ENCODE results near the gene FMNL2.
A peak's percentile ranks its signal among the peaks of the same experiment; 100 is the strongest.

FMNL2 gene

GRCh38 chr2:152613235-152613634 lies 278.3 kb downstream of the FMNL2 start:
- DNase-seq (ENCODE audit: low read depth in 2 of 2): no peak

GRCh38 chr2:152615177-152615576 lies 280.2 kb downstream of the FMNL2 start:
- no peak for DNase-seq (ENCODE audit: low read depth in 2 of 2)

- DNase-seq (ENCODE audit: low read depth in 2 of 2): no peak
Observed at GRCh38 chr2:152617456-152618192, 282.6 kb downstream of the FMNL2 start.

GRCh38 chr2:152618193-152618564 lies 283.2 kb downstream of the FMNL2 start:
- DNase-seq (ENCODE audit: low read depth in 2 of 2): no peak

DNA sequence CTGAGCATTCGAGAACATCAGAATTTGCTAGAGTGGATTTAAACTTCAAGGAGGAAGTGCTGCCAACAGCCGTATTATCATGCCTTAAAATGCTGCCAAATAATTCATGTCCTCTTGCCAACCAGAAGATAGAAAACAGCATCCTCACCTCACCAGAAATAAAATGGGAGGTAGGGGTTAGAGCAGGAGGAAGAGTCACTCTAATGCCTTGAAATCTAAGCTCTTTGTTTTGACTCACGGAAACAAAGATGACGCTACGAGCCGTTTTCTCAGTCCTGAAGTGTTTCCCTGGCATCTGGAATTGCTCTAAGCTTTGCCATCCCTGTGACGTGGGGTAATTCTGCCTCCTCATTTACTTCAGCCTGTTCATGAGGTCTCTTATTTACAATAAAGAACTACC lies 285.2 kb downstream of the FMNL2 start:
- DNase-seq (ENCODE audit: low read depth in 2 of 2): no peak

DNA sequence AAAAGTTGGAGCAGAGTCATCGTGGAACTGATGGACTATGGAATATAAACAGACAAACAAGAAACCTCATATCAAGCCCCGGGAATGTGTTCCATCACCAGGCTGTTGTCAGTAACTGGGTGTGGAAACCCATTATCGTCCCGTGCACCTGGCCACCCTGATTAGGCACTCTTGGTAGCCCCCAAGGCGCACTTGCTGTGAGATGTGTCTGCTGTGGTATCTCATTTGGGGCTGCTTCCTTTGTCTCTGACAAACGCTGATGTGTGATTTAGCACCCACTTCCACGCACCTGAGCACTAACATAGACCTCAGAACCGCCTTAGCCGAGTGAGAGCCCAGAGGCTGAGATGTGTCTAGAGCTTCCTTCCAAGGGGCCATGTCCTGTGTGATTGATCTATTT lies 286.0 kb downstream of the FMNL2 start:
- DNase-seq (ENCODE audit: low read depth in 2 of 2): no peak

DNA sequence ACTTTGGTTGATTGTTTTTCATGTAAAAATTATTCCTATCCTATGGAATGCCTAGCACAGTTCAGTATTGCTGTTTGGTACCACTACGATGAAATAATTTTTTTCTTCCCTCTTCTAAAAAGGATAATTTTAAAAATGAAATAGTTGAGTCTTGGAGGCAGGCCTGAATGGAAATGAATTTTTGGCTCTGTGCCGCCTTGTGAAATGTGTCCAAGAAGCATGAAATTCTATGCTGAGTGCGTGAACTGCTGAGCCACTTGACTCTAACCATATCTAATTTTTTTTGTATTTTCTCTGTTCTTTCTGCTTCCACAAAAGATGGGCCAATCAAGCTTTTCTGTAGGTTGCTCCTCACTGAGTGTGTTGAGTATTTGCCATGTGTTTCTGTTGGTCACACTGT lies 287.2 kb downstream of the FMNL2 start:
- DNase-seq (ENCODE audit: low read depth in 2 of 2): no peak

GRCh38 chr2:152623076-152623740 lies 288.2 kb downstream of the FMNL2 start:
- DNase-seq (ENCODE audit: low read depth in 2 of 2): no peak

DNA sequence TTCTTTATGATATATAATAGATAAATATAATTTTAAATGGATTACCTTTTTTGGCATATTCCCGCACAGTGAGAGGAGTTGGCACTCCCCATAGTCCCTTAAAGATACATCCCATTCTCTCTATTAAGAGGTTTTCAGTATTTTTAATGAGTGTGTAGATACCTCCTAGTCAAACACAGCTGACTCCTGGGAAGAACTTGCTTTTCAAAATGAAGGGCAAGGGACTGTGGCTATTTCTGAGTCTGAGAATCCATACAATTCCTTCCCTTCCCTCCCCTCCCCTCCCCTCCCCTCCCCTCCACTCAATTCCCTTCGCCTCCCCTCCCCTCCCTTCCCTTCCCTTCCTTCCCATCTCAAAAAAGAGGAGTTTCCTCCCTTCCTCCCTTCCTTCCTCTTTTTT lies 288.8 kb downstream of the FMNL2 start:
- DNase-seq (ENCODE audit: low read depth in 2 of 2): no peak

DNA sequence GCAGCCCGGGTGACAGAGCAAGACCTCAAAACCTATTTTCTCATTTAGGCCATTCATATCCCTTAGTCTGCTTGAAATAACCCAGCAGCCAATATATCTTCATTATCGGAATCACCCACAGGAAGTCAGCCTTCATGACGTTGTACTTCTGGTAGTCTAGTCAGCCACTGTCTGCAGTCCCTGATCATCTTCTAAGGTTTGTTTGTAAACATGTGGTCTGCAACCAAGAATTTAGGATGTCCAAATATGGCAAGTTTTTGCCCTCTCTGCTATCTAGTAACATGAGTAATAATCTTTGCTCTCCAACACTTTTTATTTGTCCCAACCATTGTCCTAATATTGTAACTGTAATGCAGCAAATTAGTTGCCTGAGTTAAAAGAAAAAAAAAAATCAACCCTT lies 289.8 kb downstream of the FMNL2 start:
- DNase-seq (ENCODE audit: low read depth in 2 of 2): no peak

DNA sequence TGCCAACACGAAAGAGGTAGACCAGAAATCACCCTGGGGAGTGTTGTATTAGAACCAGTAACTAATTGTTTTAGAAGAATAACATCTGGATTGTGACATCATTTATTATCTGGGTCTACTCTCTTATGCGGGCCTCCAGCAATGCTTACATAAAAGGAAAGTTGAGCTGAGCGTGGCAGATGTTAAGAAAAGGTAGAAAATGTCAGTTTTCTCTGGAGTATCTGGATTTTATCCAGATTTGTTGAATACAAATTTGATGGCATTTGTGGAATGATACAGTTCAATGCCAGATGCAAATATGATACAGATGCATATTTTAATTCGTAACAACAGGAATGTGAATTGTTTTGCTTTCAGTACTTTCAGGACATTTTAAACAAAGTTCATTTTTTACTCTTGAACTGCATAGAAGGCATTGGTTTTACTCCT lies 292.0 kb downstream of the FMNL2 start:
- no peak for DNase-seq (ENCODE audit: low read depth in 2 of 2)

- no peak for DNase-seq (ENCODE audit: low read depth in 2 of 2)
Observed at GRCh38 chr2:152627351-152627957, 292.5 kb downstream of the FMNL2 start.

- no peak for DNase-seq (ENCODE audit: low read depth in 2 of 2)
Observed at GRCh38 chr2:152629202-152629601, 294.2 kb downstream of the FMNL2 start.

DNA sequence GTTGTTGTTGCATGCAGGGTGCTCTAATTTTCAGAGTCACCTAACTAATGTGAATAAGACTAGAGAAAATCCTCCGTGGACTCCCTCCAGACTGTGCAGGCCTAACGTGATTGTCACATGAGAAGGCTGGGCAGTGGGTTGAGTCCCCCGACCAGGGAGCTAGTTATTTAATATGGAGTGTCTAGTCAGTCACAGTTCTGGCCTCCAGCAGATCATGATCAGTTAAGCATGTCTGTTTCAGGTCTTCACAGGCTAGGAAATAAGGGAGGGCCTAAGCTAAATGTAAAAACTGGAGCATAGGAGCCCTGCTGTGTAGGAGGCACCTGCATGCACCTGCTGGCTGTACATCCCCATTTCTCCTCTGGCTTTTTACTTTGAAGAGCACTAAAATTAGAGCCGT lies 295.5 kb downstream of the FMNL2 start:
- DNase-seq (ENCODE audit: low read depth in 2 of 2): no peak

DNA sequence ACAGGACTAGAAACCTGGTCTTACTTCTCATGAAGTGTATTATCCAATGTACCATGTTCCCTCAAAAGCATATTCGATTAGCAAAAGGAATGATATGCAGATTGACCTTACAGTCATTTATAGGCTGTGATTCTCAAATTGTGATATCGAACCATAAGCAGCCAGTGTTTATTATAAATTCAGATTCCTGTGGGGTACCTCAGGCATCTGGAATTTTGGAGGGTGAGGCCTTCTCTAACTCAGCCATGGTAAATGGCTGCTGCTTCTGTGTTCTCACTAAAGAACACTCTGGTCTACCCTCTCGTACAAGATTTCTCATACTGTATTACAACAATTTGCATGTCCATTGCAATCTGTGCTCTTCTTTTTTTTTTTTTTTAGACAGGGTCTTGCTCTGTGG lies 297.8 kb downstream of the FMNL2 start:
- DNase-seq (ENCODE audit: low read depth in 2 of 2): no peak

GRCh38 chr2:152635635-152636298 lies 300.8 kb downstream of the FMNL2 start:
- peak; percentile 19 to 21 for DNase-seq (ENCODE audit: low read depth in 2 of 2)

GRCh38 chr2:152637251-152637650 lies 302.3 kb downstream of the FMNL2 start:
- no peak for DNase-seq (ENCODE audit: low read depth in 2 of 2)

- DNase-seq (ENCODE audit: low read depth in 2 of 2): no peak
Observed at GRCh38 chr2:152638056-152638455, 303.1 kb downstream of the FMNL2 start.

DNA sequence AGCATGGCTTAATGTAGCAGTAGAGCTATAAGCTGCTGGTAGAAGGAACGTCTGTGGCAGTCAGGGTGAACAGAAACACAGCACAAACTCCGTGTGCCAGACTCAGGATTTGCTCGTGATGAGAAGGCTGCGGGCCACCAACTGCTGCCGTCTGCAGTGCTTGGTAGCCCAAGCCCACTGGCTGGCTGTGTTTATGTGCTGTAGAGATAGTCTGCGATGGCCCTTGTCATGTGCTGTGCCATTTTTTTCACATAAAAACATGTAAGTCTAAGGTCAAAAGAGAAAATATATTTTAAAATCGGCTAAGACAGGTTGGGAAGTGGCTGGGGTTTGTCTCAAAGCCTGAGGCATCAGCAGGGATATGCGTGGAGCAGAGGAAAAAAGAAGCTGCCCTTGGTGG lies 303.6 kb downstream of the FMNL2 start:
- no peak for DNase-seq (ENCODE audit: low read depth in 2 of 2)

DNA sequence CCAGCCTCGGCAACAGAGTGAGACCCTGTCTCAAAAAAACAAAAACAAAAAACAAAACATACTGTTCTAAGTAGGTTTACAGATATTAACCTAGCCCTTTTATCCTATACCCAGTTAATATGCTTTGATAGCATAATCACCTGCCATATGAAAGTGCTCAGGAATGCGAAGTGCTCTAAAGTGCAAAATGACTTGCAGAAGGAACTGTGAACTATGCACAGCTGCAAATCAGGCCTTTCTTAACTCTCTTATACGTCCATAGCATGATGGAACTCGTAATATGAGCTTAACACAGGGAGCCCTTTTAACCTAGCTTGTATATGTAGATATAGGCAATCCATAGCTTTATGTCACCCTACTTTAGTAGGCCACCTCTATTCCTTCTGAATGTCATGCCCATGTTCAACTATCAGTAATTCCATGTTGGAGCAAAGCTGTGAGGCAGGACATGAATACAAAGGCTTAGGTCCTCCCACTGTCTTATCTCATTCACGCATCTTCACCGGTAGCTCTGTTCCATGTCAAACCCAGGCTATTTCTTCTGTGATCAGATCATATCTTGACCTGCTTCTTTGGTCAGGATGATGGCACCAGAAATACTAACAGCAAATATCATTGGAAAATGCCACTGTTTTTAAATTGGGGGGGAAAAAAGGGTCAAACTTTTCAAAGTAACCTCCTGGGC lies 309.4 kb downstream of the FMNL2 start:
- DNase-seq (ENCODE audit: low read depth in 2 of 2): no peak

- no peak for DNase-seq (ENCODE audit: low read depth in 2 of 2)
Observed at GRCh38 chr2:152646264-152646663, 311.3 kb downstream of the FMNL2 start.

DNA sequence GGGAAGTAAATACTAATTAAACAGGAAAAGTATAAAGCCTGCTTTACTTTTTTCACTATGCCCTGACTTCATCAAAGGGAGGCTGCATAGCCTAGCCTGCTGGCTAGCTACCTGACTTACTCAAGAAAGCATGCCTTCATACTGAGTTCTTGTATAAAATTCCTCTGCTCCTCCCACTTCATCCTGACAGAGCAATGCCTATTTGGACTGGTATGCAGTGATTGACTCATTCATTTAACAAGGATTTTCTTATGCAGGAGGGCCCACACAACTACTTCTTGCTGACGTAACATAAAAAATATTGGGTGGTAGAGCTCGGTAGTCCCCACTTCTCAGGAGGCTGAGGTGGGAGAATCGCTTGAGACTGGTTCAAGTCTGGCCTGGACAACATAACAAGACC lies 311.8 kb downstream of the FMNL2 start:
- no peak for DNase-seq (ENCODE audit: low read depth in 2 of 2)
